Panc1 (cell line): ENCODE data around the gene KAT6B. TPM values are rescaled to one million over a fixed set of nuclear protein-coding genes. Genes with fewer than 3 reads are reported as not detected.

Experiments used
- ATAC-seq: fragments of 200-7000 bp; cut with Tn5 transposase; 2 replicates; pipeline ENCODE4 v1.9.1; 2020; ENCODE audit warnings: mild to moderate bottlenecking, moderate library complexity
- BruUV-seq: library from RNA; stranded (reverse); fragments of 400-500 nt; replicated peaks from 2 replicates; lab custom pipeline; 2021; lab: Mats Ljungman, UMichigan
- CTCF ChIA-PET: fragments of 300-600 bp; sonication (Branson Sonifier 250); formaldehyde crosslinking; loops from one replicate; lab custom pipeline; 2022; ENCODE audit warnings: antibody characterized with exemption; lab: Charles Lee
- POLR2A ChIA-PET: fragments of 300-600 bp; sonication (Branson Sonifier 250); formaldehyde crosslinking; loops from one replicate; lab custom pipeline; 2022; ENCODE audit warnings: antibody characterized with exemption; lab: Charles Lee
- DNase-seq: peaks from one replicate; pipeline ENCODE4 v3.0.0-alpha.2; 2010; ENCODE audit warnings: low read depth, low spot score
- H3K27ac ChIP-seq: 2 replicates; pipeline ENCODE4 v1.5.1; 2011; ENCODE audit warnings: mild to moderate bottlenecking, low read length, inconsistent platforms
- H3K27me3 ChIP-seq: fragments of 200-500 bp; sonication (Bioruptor generic); 2 replicates; pipeline ENCODE4 v1.6.0; 2014; ENCODE audit warnings: low read length, inconsistent platforms; ENCODE audit not compliant: control insufficient read depth, insufficient read depth
- H3K36me3 ChIP-seq: fragments of 200-500 bp; sonication (Bioruptor generic); 2 replicates; pipeline ENCODE4 v1.5.1; 2014; ENCODE audit warnings: inconsistent platforms, mild to moderate bottlenecking, low read length, moderate library complexity; ENCODE audit not compliant: control insufficient read depth, insufficient read depth
- H3K4me1 ChIP-seq: 2 replicates; pipeline ENCODE4 v1.5.1; 2011; ENCODE audit warnings: inconsistent platforms, mild to moderate bottlenecking, low read length, moderate library complexity; ENCODE audit not compliant: control insufficient read depth, insufficient read depth
- H3K4me3 ChIP-seq, 2 experiments: 2 replicates each; pipeline ENCODE4 v1.5.1; 2011 to 2012; ENCODE audit warnings: low read depth in 2 of 2, low read length in 2 of 2, mild to moderate bottlenecking in 2 of 2, inconsistent platforms in 1 of 2, moderate library complexity in 1 of 2
- H3K9me3 ChIP-seq: fragments of 200-500 bp; sonication (Bioruptor generic); 2 replicates; pipeline ENCODE4 v1.5.1; 2014; ENCODE audit warnings: low read depth, mild to moderate bottlenecking, inconsistent platforms, low read length, moderate library complexity; ENCODE audit not compliant: control insufficient read depth, insufficient read depth
- CTCF ChIP-seq: fragments of 450-650 bp; IDR thresholded peaks from 2 replicates; pipeline ENCODE4 v1.5.1; 2017; ENCODE audit warnings: mild to moderate bottlenecking
- POLR2AphosphoS5 ChIP-seq: IDR thresholded peaks from 2 replicates; pipeline ENCODE4 v1.6.1; 2012; ENCODE audit warnings: mild to moderate bottlenecking, low read depth, low read length, moderate library complexity
- REST ChIP-seq, 2 experiments: IDR thresholded peaks; 2 replicates each; pipeline ENCODE4 v1.6.1; 2011 to 2012; ENCODE audit warnings: low read depth in 2 of 2, control low read depth in 1 of 2, low read length in 1 of 2, mild to moderate bottlenecking in 1 of 2, moderate library complexity in 1 of 2; ENCODE audit not compliant: insufficient read depth in 1 of 2
- SIN3A ChIP-seq: IDR thresholded peaks from 2 replicates; pipeline ENCODE4 v1.6.1; 2012; ENCODE audit warnings: low read depth, mild to moderate bottlenecking, low read length, moderate library complexity, borderline replicate concordance; ENCODE audit not compliant: insufficient read depth
- TCF7L2 ChIP-seq: IDR thresholded peaks from 2 replicates; pipeline ENCODE4 v1.6.1; 2011; ENCODE audit warnings: mild to moderate bottlenecking, low read depth, low read length, inconsistent platforms
- in situ Hi-C: cut with HindIII; loops from 2 replicates; pipeline ENCODE4 v1.10.0; 2016; ENCODE audit warnings: low sequenced_read_pairs, low pct_unique_long_range_greater_than_20kb
- intact Hi-C: fragments of 100-400 bp; cut with micrococcal nuclease; formaldehyde crosslinking; loops from one replicate; pipeline ENCODE4 v1.10.0; 2022; ENCODE audit not compliant: unreplicated experiment
- total RNA-seq: library from RNA; stranded (reverse); gene quantifications from one replicate; pipeline ENCODE4 v1.2.1, GENCODE V29; 2021; ENCODE audit not compliant: unreplicated experiment

KAT6B gene
- total RNA-seq, 1 experiment from 2014 or later: 31.1 TPM

- ATAC-seq (no peak), DNase-seq (no peak)
- no peaks in the 10 kb centered on the region for H3K9me3 ChIP-seq
- TF ChIP-seq POLR2AphosphoS5 (no peak), TCF7L2 (no peak), SIN3A (no peak), CTCF (no peak), REST (IDR thresholded peaks at IDR 0.05; ENCODE audit: insufficient read depth in 1 of 2, low read depth in 2 of 2, low read length in 1 of 2) (no peak)
- ChIA-PET POLR2A (interaction anchor here (0.6 kb wide), 1 partner anchor 213 kb away, joined by 5 read pairs; no protein-coding TSS in a partner anchor), CTCF (no interaction called here)
- intact Hi-C loops: no loop called here
- H3K4me1 ChIP-seq: no peaks in the 10 kb centered on the region
- no peaks in the 10 kb centered on the region for H3K27me3 ChIP-seq
- no peak overlapping the region for H3K27ac ChIP-seq
- H3K4me3 ChIP-seq: no peak overlapping the region
- in situ Hi-C loops: no loop called here
- no peaks in the 10 kb centered on the region for H3K36me3 ChIP-seq
- no TSS peak for BruUV-seq
Observed at GRCh38 chr10:74784462-74784861, 41.9 kb upstream of the KAT6B start.

GRCh38 chr10:74786126-74786525, 40.3 kb upstream of the KAT6B start:
- no peak for DNase-seq
- Histone ChIP-seq H3K27ac (no peak overlapping the region), H3K4me3 (no peak overlapping the region), H3K9me3 (no peaks in the 10 kb centered on the region), H3K4me1 (no peaks in the 10 kb centered on the region), H3K36me3 (no peaks in the 10 kb centered on the region), H3K27me3 (no peaks in the 10 kb centered on the region)
- no TSS peak for BruUV-seq
- TF ChIP-seq TCF7L2 (no peak), CTCF (no peak), REST (IDR thresholded peaks at IDR 0.05; ENCODE audit: insufficient read depth in 1 of 2, low read depth in 2 of 2, low read length in 1 of 2) (no peak), SIN3A (no peak), POLR2AphosphoS5 (no peak)
- no peak for ATAC-seq
- POLR2A ChIA-PET: no interaction called here
- in situ Hi-C loops: no loop called here
- intact Hi-C loops: no loop called here
- CTCF ChIA-PET: no interaction called here
